ENCODE data around the gene ACSL4. TPM values are rescaled to one million over a fixed set of nuclear protein-coding genes. Genes with fewer than 3 reads are reported as not detected.

The ACSL4 gene
- total RNA-seq, 4 donors from 2014 or later: 38.4 to 62.9 (median 46.9) TPM

DNA sequence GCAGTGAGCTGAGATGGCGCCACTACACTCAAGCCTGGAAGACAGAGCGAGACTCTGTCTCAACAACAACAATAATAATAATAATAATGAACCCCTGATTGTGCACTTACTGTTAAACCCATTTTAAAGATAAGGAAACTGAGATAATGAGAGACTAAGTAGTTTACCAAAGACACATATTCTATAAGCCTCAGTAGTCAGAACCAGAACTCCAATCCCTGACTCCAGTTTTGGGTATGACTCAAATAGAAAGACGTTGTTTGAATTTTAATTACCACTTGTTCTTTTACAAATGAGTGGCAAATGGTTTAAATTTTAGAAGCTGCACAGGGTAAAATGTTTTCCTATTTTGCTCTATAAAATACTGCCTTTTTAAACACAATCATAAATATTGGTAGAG is 37.4 kb downstream of the ACSL4 start:
- intact Hi-C loops (cut with DNase I): no loop called here
- no peak overlapping the region for H3K27ac ChIP-seq
- no peak overlapping the region for H3K4me3 ChIP-seq (replicated peaks in 1 of 3)
- H3K9me3 ChIP-seq: no peaks in the 10 kb centered on the region
- H3K4me1 ChIP-seq: no peaks in the 10 kb centered on the region
- TF ChIP-seq CTCF (IDR thresholded peaks at IDR 0.05): no peak
- no peak for TF ChIP-seq POLR2A (IDR thresholded peaks at IDR 0.05)
- WGBS, 2 donors: 90 to 92% methylated on average over 3 of the region's 3 CpGs
- no peak for DNase-seq
- no peaks in the 10 kb centered on the region for H3K27me3 ChIP-seq
- H3K36me3 ChIP-seq: no peaks in the 10 kb centered on the region

- Histone ChIP-seq H3K4me3 (replicated peaks in 1 of 3) (no peak overlapping the region), H3K9me3 (no peaks in the 10 kb centered on the region), H3K27ac (no peak overlapping the region), H3K27me3 (no peaks in the 10 kb centered on the region), H3K36me3 (no peaks in the 10 kb centered on the region), H3K4me1 (no peaks in the 10 kb centered on the region)
- DNase-seq: no peak
- intact Hi-C loops (cut with DNase I): no loop called here
- TF ChIP-seq CTCF (IDR thresholded peaks at IDR 0.05) (no peak), POLR2A (IDR thresholded peaks at IDR 0.05) (no peak)
- WGBS, 2 donors: 87 to 90% methylated on average over 2 of the region's 2 CpGs
Observed at GRCh38 chrX:109691752-109692151, 41.3 kb downstream of the ACSL4 start.

- no peak for TF ChIP-seq CTCF (IDR thresholded peaks at IDR 0.05)
- no peak for TF ChIP-seq POLR2A (IDR thresholded peaks at IDR 0.05)
- no peaks in the 10 kb centered on the region for H3K4me1 ChIP-seq
- H3K27me3 ChIP-seq: no peaks in the 10 kb centered on the region
- H3K27ac ChIP-seq: no peak overlapping the region
- H3K36me3 ChIP-seq: no peaks in the 10 kb centered on the region
- no peaks in the 10 kb centered on the region for H3K9me3 ChIP-seq
- intact Hi-C loops (cut with DNase I): no loop called here
- DNase-seq: no peak
- WGBS, 2 donors: 83 to 86% methylated on average over 1 of the region's 1 CpG
- H3K4me3 ChIP-seq (replicated peaks in 1 of 3): no peak overlapping the region
Observed at GRCh38 chrX:109691277-109691676, 41.8 kb downstream of the ACSL4 start.

DNA sequence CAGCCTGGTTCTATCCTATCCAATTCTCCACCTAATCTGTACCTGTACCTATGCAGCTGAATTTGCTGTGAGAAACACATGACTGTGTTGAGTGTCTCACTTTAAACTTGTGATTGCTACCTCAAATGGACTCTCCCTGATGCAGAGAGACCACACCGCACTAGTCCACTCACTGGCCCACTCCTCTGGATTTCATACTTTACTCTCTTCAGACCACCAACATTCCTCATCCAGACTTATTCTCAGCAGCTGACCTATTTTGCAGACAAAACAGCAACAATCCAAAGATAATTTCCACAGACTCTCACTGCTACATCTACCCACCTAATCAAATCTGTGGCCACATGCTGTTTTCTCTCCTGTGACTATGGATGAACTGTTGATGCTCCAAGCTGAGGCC is 45.2 kb downstream of the ACSL4 start:
- TF ChIP-seq CTCF (IDR thresholded peaks at IDR 0.05): no peak
- no peak for TF ChIP-seq POLR2A (IDR thresholded peaks at IDR 0.05)
- intact Hi-C loops (cut with DNase I): no loop called here
- H3K27ac ChIP-seq: no peak overlapping the region
- H3K9me3 ChIP-seq: no peaks in the 10 kb centered on the region
- no peaks in the 10 kb centered on the region for H3K27me3 ChIP-seq
- H3K36me3 ChIP-seq: no peaks in the 10 kb centered on the region
- no peaks in the 10 kb centered on the region for H3K4me1 ChIP-seq
- 100% methylated on average over 1 of the region's 1 CpG for WGBS, 2 donors
- H3K4me3 ChIP-seq (replicated peaks in 1 of 3): no peak overlapping the region
- no peak for DNase-seq

GRCh38 chrX:109685656-109686078 is 47.4 kb downstream of the ACSL4 start:
- Histone ChIP-seq H3K4me3 (replicated peaks in 1 of 3) (no peak overlapping the region), H3K27ac (no peak overlapping the region), H3K36me3 (peaks cover 0 to under 1% of the 10 kb centered on the region in 2 donors), H3K4me1 (no peaks in the 10 kb centered on the region), H3K27me3 (no peaks in the 10 kb centered on the region), H3K9me3 (no peaks in the 10 kb centered on the region)
- WGBS, 2 donors: 82 to 90% methylated on average over 1 to 2 of the region's 2 CpGs
- TF ChIP-seq CTCF (IDR thresholded peaks at IDR 0.05) (no peak), POLR2A (IDR thresholded peaks at IDR 0.05) (no peak)
- no peak for DNase-seq
- intact Hi-C loops (cut with DNase I): no loop called here
